Hematopoietic multipotent progenitor cell (in vitro differentiated cells): ENCODE data around the gene BLZF1. TPM values are rescaled to one million over a fixed set of nuclear protein-coding genes. Genes with fewer than 3 reads are reported as not detected.
"Not testable (repeated sequence)": the region's sequence is repeated elsewhere in the genome, so short reads cannot be mapped to it uniquely, and the experiment has no call there.

Experiments
- DNase-seq, 3 donors: peaks; one replicate each; pipeline ENCODE4 v3.0.0-alpha.2; 2011 to 2015; ENCODE audit warnings: low read depth in 2 of 3, low spot score in 2 of 3
- total RNA-seq: library from RNA; depleted of rRNA; stranded (reverse); fragments of >200 nt; gene quantifications from one replicate; pipeline ENCODE4 v1.2.3, GENCODE V29; 2012

BLZF1 gene, protein sequence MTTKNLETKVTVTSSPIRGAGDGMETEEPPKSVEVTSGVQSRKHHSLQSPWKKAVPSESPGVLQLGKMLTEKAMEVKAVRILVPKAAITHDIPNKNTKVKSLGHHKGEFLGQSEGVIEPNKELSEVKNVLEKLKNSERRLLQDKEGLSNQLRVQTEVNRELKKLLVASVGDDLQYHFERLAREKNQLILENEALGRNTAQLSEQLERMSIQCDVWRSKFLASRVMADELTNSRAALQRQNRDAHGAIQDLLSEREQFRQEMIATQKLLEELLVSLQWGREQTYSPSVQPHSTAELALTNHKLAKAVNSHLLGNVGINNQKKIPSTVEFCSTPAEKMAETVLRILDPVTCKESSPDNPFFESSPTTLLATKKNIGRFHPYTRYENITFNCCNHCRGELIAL
- total RNA-seq: 7.8 TPM

GRCh38 chr1:169367686-169368405, at the start of gene BLZF1, which contains the start of gene NME7:
Gene BLZF1, plus strand, starts transcription at chr1:169368195. Its CDS starts 1,328 bp downstream, at chr1:169369523.
Gene NME7, minus strand, starts transcription at chr1:169367797. Its CDS starts 87 bp downstream, at chr1:169367710.
- DNase-seq: peak; percentile 89 to 99 (median 97)

DNA sequence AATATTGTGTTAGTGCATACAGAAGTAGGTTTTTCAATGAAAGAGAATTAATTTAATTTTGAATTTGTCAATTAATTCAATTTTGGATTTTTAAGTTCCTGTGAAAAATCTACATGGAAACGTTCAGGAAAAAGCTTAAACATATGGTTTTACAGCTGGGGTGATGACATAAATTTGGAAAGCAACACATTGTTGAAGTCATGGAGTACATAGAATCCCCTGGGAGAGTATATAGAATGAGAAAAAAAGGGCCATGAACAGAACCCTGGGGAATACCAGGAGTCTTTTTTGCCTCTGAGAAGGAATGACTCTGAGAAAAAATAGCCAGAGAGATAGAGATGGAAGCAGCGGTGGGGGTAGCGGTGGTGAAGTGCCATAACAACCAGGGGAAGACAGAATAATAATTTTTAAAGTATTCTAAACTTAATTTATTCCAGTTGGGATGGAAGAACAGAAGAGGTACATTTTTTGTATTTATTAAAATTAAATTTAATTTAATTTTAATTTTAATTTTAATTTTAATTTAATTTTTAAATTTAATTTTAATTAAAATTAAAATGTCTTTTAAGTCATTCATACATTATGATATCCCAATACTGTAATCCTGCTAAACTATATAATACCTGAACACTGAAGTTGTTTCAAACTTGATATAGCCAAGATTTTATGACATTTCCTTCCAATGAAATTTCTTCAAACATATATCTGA, 49.3 kb upstream of the BLZF1 start:
- DNase-seq: no peak

- no peak for DNase-seq
Measured at GRCh38 chr1:169321539-169321938, 46.5 kb upstream of the BLZF1 start.

GRCh38 chr1:169322138-169322537, 45.9 kb upstream of the BLZF1 start:
- no peak for DNase-seq

- DNase-seq: no peak
Measured at GRCh38 chr1:169325117-169325516, 42.9 kb upstream of the BLZF1 start.

DNA sequence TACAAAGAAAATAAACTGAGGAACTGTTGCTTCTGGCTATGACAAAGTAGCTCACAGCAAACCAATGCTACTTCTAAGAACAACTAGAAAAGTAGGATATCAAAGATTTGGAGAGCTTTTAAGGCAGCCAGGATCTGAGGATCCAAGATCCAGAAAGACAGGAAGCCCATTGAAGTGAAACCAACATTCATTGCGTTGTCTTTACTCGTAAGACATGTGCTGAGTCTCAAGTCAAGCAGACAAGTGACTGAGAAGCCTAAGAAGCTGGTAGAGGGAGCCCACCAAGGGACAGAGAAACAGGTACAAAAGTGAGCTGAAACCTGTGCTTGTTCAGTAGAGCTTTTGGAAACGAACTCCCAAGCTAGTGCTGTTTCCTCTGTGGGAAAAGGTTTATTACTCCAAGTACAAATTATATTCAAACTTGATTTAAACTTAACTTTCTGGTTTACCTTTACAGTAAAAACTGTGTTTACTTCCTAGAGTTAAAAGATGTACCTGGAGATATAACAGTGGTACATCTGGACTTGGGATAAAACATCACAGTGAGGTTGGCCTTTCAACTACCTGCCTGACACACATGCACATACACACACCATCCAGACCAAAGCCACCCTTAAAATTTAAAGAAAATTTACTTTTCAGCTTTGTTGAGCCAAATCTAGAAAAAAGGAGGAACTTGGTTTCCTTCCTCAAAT, 41.6 kb upstream of the BLZF1 start:
- DNase-seq: peak in 2 of 3 donors; percentile 22 to 34

DNA sequence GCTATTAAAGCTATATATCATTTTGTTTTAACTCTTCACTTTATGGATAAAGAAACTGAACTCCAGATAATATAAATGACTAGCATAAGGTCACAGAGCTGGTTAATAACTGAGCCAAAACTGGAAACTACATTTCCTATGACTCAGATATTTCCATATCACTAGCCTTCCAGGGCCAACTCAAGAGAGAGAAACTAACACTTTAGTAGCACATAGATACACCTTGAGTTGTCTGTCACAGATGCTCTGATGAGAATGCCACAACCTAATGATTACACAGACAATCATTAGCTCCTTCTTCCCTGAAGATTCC, 41.1 kb upstream of the BLZF1 start:
- peak in 2 of 3 donors; percentile 47 to 67 for DNase-seq

GRCh38 chr1:169327875-169328274, 40.1 kb upstream of the BLZF1 start:
- DNase-seq: no peak

- DNase-seq: no peak
Measured at GRCh38 chr1:169329383-169329782, 38.6 kb upstream of the BLZF1 start.

DNA sequence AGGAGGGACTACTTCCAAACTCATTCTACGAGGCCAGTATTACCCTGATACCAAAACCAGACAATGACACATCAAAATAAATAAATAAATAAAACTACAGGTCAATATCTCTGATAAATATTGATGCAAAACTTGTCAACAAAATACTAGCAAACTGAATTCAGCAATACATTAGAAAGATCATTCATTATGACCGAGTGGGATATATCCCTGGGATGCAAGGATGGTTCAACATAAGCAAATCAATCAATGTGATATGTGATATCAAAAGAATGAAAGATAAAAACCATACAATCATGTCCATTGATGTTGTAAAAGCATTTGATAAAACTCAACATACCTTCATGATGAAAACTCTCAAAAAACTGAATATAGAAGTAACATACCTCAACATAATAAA, 37.1 kb upstream of the BLZF1 start:
- no peak for DNase-seq

- not testable (repeated sequence) for DNase-seq
Measured at GRCh38 chr1:169334727-169335126, 33.3 kb upstream of the BLZF1 start.

GRCh38 chr1:169336947-169337715, 30.9 kb upstream of the BLZF1 start:
- not testable (repeated sequence) for DNase-seq

DNA sequence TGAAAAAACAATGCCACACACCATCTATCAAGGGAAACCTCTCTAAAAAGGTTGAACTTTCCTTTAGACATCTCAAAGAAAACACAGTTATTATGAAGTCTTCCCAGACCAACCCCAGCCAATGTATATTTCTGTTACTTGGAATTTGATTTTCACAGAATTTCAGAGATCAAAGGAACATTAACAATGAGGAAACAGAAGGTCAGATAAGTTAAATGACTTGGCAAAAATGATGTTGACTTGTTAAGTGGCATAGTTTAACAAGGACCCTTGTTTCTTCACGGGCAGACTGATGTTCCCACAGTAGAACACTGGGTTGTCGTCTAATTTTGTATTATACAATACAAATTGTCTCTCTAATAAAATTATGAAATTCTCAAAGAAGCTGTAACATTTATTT, 29.4 kb upstream of the BLZF1 start:
- DNase-seq: peak in 2 of 3 donors; percentile 55 to 85

DNA sequence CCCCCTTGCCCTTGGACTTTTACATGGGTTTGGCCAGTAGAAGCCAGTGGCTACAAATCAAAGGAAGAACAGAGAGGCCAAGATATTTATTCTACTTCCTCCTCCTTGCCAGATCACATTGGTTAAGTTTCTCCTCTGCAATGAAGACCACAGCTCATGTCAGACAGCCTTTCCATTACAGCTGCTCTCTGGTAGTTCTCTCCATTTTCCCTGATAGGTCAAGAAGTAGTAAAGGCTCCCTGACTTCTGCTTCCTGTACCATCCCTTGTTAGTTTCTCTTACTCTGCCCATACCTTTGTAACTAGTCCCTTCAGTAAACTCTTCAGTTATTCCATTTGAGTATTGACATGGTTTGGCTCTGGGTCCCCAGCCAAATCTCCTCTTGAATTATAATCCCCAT, 28.2 kb upstream of the BLZF1 start:
- DNase-seq: no peak

DNA sequence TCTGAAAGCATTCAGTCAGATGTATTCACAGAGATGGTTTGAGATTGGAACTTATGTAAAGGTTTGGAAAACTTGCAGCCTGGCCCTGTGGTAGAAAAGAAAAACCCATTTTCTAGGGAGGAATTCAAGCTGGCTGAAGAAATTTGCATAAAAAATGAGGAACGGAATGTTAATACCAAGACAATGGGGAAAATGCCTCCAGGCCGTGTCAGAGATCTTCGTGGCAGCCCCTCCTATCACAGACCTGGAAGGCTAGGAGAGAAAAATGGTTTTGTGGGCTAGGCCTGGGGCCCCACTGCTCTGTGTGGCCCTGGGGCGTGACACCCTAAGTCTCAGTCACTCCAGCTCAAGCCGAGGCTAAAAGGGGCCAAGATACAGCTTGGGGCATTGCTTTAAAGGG, 27.1 kb upstream of the BLZF1 start:
- DNase-seq: no peak

GRCh38 chr1:169342096-169342495, 25.9 kb upstream of the BLZF1 start:
- peak in 2 of 3 donors; percentile 26 to 84 for DNase-seq

DNA sequence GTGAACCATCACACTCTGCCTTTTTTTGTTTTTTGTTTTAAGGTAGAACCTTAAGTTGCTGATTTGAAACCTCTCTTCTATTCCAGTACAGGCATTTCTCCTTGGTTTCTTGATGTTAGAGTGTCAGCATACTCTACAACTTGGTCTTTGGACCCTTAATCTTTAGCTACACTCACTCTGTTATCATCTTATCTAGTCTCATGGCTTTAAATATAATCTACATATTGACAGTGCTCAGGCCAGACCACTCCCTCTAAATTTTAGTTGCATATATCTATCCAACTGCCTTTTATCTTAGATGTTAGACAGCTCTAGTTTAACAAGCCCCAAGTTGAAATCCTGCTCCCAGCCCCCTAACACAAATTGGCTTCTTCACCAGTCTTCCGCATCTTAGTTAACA, 22.5 kb upstream of the BLZF1 start:
- DNase-seq: no peak

DNA sequence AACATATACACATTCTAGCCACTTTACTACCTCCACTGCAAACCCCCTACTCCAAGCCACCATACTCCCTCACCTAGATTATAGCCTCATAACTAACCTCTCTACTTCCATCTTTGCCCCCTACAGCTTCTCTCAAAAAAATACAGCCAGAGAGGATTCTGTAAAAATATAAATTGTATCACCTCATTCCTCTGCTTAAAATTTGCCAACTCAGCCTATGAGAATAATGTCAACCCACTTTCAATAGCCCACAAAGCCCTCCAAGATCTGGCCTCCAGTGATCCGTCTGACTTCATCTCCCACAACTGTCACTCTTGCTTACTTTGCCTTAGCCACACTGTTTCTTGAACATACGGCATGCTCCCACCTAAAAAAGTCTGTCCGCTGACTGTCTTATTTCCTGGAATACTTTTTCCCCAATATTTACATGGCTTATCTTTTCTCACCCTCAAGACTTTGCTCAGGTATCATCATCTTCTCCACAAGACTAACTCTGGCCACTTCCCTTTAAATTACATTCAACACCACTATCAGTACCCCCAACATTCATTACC, 21.9 kb upstream of the BLZF1 start:
- no peak for DNase-seq

GRCh38 chr1:169347688-169348382, 20.2 kb upstream of the BLZF1 start:
- no peak for DNase-seq
